Kidney tubule cell (primary cell): Measurements from ENCODE around the gene BOC.

ENCODE experiments used
- DNase-seq: peaks from one replicate; pipeline ENCODE4 v3.0.0-alpha.2; 2018; ENCODE audit warnings: low spot score

BOC gene

GRCh38 chr3:113270068-113270467 lies 58.7 kb downstream of the BOC start:
- DNase-seq = peak; percentile 23

GRCh38 chr3:113270786-113271185 lies 59.4 kb downstream of the BOC start:
- DNase-seq = no peak

- no peak for DNase-seq
Measured at GRCh38 chr3:113271189-113271588, 59.8 kb downstream of the BOC start.

GRCh38 chr3:113271594-113272384 lies 60.4 kb downstream of the BOC start:
- DNase-seq = no peak

GRCh38 chr3:113272385-113272779 lies 61.0 kb downstream of the BOC start:
- no peak for DNase-seq

- DNase-seq = no peak
Measured at GRCh38 chr3:113273011-113273410, 61.7 kb downstream of the BOC start.

GRCh38 chr3:113273604-113274378 lies 62.4 kb downstream of the BOC start:
- no peak for DNase-seq

- no peak for DNase-seq
Measured at GRCh38 chr3:113274425-113275257, 63.3 kb downstream of the BOC start.

- DNase-seq = no peak
Measured at GRCh38 chr3:113275258-113275556, 63.9 kb downstream of the BOC start.

GRCh38 chr3:113275583-113275928 lies 64.2 kb downstream of the BOC start:
- DNase-seq = no peak

GRCh38 chr3:113275929-113276750 lies 64.8 kb downstream of the BOC start:
- peak; percentile 44 for DNase-seq

- DNase-seq = no peak
Measured at GRCh38 chr3:113276751-113277080, 65.4 kb downstream of the BOC start.

GRCh38 chr3:113277414-113277813 lies 66.1 kb downstream of the BOC start:
- DNase-seq = no peak

GRCh38 chr3:113277941-113278598 lies 66.7 kb downstream of the BOC start:
- DNase-seq = no peak

GRCh38 chr3:113278599-113278955 lies 67.2 kb downstream of the BOC start:
- no peak for DNase-seq

- no peak for DNase-seq
Measured at GRCh38 chr3:113279686-113280085, 68.3 kb downstream of the BOC start.

- no peak for DNase-seq
Measured at GRCh38 chr3:113283306-113283705, 71.9 kb downstream of the BOC start.

- no peak for DNase-seq
Measured at GRCh38 chr3:113284453-113285050, 73.2 kb downstream of the BOC start.

GRCh38 chr3:113285226-113285625 lies 73.9 kb downstream of the BOC start:
- DNase-seq = no peak

GRCh38 chr3:113285741-113286140 lies 74.4 kb downstream of the BOC start:
- no peak for DNase-seq

- no peak for DNase-seq
Measured at GRCh38 chr3:113286524-113286923, 75.2 kb downstream of the BOC start.
